Adrenal gland (tissue), 5 donors: ENCODE data around the gene PDE7B.

Experiments used
- POLR2A ChIP-seq, 2 donors: fragments of 450-650 bp; IDR thresholded peaks; one replicate each; pipeline ENCODE4 v1.6.1; 2017; ENCODE audit warnings: antibody characterized with exemption in 2 of 2, mild to moderate bottlenecking in 2 of 2, moderate library complexity in 1 of 2
- TF ChIP-seq, protein P1 (sequence below), 6 experiments: fragments of 450-650 bp in 4 of 6; fragments of 200-600 bp in 2 of 6; sonication (generic) in 1 of 6; IDR thresholded peaks; 1 replicate in 5 of 6; 2 replicates in 1 of 6; pipeline versions ENCODE4 v1.5.1 to v1.8.0; 2016 to 2021; ENCODE audit warnings: antibody characterized with exemption in 6 of 6, mild to moderate bottlenecking in 2 of 6, moderate library complexity in 1 of 6
- donor health status: DM: no; HTN: no; CAD: no.

DNA sequence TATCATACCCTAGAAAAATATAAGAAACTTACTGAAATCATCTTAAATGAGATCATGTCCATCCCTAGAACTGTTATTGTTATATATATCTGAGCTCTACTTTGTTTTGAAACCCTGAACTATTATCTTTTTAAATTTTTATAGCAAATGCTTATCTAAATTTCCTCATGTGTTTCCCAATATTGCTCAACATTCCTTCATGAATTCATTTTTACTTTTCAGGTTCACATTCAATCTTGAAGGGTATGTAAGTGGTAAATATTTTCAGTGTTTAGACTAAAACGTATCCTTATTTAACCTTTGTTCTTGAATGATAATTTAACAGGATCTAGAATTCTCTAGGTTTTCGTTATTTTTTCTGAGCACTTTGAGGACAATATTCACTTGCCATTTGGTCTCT is 23.9 kb downstream of the PDE7B start:
- TF ChIP-seq, protein P1, sequence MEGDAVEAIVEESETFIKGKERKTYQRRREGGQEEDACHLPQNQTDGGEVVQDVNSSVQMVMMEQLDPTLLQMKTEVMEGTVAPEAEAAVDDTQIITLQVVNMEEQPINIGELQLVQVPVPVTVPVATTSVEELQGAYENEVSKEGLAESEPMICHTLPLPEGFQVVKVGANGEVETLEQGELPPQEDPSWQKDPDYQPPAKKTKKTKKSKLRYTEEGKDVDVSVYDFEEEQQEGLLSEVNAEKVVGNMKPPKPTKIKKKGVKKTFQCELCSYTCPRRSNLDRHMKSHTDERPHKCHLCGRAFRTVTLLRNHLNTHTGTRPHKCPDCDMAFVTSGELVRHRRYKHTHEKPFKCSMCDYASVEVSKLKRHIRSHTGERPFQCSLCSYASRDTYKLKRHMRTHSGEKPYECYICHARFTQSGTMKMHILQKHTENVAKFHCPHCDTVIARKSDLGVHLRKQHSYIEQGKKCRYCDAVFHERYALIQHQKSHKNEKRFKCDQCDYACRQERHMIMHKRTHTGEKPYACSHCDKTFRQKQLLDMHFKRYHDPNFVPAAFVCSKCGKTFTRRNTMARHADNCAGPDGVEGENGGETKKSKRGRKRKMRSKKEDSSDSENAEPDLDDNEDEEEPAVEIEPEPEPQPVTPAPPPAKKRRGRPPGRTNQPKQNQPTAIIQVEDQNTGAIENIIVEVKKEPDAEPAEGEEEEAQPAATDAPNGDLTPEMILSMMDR (IDR thresholded peaks at IDR 0.05) = no peak
- no peak for TF ChIP-seq POLR2A (IDR thresholded peaks at IDR 0.05)
